ENCODE measurements around the gene TPM1.

The TPM1 gene

GRCh38 chr15:63059075-63059474 lies 16.5 kb downstream of the TPM1 start:
- H3K4me3 ChIP-seq (ENCODE audit: control insufficient read depth, low read depth, low read length): no peak overlapping the region
- TF ChIP-seq, protein P1, sequence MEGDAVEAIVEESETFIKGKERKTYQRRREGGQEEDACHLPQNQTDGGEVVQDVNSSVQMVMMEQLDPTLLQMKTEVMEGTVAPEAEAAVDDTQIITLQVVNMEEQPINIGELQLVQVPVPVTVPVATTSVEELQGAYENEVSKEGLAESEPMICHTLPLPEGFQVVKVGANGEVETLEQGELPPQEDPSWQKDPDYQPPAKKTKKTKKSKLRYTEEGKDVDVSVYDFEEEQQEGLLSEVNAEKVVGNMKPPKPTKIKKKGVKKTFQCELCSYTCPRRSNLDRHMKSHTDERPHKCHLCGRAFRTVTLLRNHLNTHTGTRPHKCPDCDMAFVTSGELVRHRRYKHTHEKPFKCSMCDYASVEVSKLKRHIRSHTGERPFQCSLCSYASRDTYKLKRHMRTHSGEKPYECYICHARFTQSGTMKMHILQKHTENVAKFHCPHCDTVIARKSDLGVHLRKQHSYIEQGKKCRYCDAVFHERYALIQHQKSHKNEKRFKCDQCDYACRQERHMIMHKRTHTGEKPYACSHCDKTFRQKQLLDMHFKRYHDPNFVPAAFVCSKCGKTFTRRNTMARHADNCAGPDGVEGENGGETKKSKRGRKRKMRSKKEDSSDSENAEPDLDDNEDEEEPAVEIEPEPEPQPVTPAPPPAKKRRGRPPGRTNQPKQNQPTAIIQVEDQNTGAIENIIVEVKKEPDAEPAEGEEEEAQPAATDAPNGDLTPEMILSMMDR (conservative IDR thresholded peaks at IDR 0.05; ENCODE audit: control insufficient read depth, insufficient read depth, low read depth, low read length): no peak
- DNase-seq (ENCODE audit: low read depth): no peak

DNA sequence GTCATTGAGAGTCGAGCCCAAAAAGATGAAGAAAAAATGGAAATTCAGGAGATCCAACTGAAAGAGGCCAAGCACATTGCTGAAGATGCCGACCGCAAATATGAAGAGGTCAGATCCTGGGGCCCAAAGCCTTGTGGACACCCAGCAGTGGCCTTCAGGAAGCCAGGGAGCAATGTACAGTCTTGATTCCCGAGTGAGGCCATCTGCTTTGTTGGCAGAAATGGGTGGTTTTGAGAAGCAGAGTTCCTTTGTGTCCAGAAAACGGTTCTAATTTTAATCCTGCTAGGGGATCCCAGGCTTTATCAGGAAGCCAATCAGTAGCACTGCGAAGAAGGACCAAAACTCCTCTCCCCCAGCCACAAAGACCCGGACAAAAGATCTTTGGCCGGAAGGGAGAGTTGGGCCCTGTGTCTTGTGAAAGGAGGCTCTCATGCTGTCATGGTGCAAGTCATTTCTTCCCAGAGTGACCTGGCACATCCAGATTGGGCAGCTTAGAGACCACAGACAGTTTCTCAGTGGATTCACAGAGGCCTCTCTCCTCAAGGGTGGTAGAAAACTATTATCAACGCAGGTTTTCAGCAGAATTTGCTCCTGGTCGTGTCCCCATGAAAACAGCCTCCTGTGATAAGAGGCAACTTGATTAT lies 17.1 kb downstream of the TPM1 start:
- TF ChIP-seq, protein P1 (conservative IDR thresholded peaks at IDR 0.05; ENCODE audit: control insufficient read depth, insufficient read depth, low read depth, low read length): no peak
- no peak overlapping the region for H3K4me3 ChIP-seq (ENCODE audit: control insufficient read depth, low read depth, low read length)
- DNase-seq (ENCODE audit: low read depth): no peak

DNA sequence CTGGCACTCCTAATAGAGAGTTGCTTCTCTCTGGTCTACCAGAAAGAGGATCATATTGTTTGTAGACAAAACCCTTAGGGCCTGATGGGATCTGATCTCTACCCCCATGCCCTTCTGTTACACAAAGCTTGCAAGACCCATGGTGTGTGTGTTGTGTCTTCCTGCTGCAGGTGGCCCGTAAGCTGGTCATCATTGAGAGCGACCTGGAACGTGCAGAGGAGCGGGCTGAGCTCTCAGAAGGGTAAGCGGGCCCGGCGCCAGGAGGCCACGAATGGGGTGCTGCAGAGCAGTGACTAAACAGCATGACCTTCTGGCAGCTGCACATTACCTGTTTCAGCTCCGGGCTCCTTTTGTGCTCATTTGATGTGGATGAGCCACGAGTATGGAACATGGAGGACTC lies 18.2 kb downstream of the TPM1 start:
- TF ChIP-seq, protein P1 (conservative IDR thresholded peaks at IDR 0.05; ENCODE audit: control insufficient read depth, insufficient read depth, low read depth, low read length): no peak
- DNase-seq (ENCODE audit: low read depth): no peak
- no peak overlapping the region for H3K4me3 ChIP-seq (ENCODE audit: control insufficient read depth, low read depth, low read length)

- H3K4me3 ChIP-seq (ENCODE audit: control insufficient read depth, low read depth, low read length): no peak overlapping the region
- no peak for DNase-seq (ENCODE audit: low read depth)
- TF ChIP-seq, protein P1 (conservative IDR thresholded peaks at IDR 0.05; ENCODE audit: control insufficient read depth, insufficient read depth, low read depth, low read length): no peak
Measured at GRCh38 chr15:63061975-63062374, 19.4 kb downstream of the TPM1 start.

- no peak for DNase-seq (ENCODE audit: low read depth)
- TF ChIP-seq, protein P1 (conservative IDR thresholded peaks at IDR 0.05; ENCODE audit: control insufficient read depth, insufficient read depth, low read depth, low read length): no peak
- no peak overlapping the region for H3K4me3 ChIP-seq (ENCODE audit: control insufficient read depth, low read depth, low read length)
Measured at GRCh38 chr15:63063164-63063756, 20.7 kb downstream of the TPM1 start.

- TF ChIP-seq, protein P1 (conservative IDR thresholded peaks at IDR 0.05; ENCODE audit: control insufficient read depth, insufficient read depth, low read depth, low read length): no peak
- no peak for DNase-seq (ENCODE audit: low read depth)
- no peak overlapping the region for H3K4me3 ChIP-seq (ENCODE audit: control insufficient read depth, low read depth, low read length)
Measured at GRCh38 chr15:63063877-63064409, 21.4 kb downstream of the TPM1 start.

Measured in fibroblast of mammary gland (primary cell).